GM12801 (cell line): ENCODE results near the gene WFDC2.

Experiments
- CTCF ChIP-seq: IDR thresholded peaks from one replicate; pipeline ENCODE4 v1.5.1; 2011; ENCODE audit warnings: control low read depth; ENCODE audit not compliant: insufficient read length; ENCODE audit errors: extremely low read depth

Gene WFDC2

GRCh38 chr20:45467861-45468260, 1.7 kb upstream of the WFDC2 start:
- TF ChIP-seq CTCF, result no peak

DNA sequence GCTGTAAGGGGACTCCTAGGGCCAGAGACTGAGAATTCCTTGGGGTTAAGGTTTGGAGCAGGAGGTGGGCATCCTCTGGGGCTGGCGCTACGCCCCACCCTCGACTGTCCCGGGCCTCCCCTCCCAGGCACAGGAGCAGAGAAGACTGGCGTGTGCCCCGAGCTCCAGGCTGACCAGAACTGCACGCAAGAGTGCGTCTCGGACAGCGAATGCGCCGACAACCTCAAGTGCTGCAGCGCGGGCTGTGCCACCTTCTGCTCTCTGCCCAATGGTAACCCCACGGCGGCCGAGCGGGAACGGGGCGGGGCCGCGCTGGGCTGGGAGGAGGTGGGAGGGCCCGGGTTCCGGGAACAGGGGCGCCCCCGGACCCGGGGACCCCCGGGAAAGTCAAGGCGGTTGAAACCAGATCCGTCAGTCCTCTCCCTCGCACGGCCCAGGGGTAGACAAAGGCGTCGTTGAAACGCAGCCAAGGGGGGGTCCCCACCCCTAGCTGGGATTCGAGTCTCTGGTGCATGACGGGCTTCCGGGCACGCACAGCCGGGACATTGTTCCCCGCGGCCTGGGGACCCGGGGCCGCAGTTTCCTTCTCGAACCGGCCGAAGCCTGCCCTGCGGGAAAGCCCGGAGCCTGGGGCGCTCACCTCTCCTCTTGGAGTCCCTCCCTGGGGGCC, 844 bp downstream of the WFDC2 start:
- no peak for TF ChIP-seq CTCF

DNA sequence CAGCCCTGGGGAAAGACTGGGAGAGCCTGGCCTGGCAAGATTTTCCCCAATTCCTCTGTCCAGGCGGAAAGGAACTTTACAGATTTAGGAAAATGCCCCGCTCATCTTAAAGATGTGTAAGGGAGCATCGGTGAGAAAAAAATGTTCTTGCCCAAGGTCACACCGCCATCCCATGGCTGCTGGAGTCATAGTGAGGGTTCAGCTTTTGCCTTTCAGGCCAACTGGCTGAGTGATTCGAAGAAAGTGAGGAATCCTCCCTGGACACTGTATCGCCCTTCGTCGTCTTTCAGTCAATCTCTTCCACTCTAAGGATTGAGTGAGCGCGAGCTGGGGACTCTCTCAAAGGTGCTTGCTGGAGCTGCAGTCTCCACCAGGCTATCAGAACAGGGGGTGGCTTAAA, 1.4 kb downstream of the WFDC2 start:
- no peak for TF ChIP-seq CTCF

GRCh38 chr20:45479822-45480221, 10.3 kb downstream of the WFDC2 start:
- TF ChIP-seq CTCF, result no peak

GRCh38 chr20:45484676-45485075, 15.1 kb downstream of the WFDC2 start:
- TF ChIP-seq CTCF, result no peak

DNA sequence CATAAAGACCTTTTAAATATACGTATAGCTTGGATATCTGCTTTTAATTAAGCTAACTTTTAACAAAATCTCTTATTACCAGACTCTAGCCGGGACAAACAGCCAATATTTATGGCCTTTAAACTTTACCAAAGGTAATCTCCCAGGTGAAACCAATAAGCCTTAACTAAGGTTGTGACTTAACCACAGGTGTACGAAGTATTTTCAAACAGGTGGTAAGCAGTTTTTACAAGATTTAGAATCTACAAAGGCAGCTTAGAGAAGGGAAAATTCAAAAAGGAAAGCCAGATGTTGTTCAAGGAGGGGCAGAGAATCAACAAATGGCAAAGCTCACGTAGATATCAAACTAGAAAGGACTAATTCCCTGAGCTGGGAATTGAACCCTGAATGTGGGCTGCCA, 15.8 kb downstream of the WFDC2 start:
- TF ChIP-seq CTCF, result no peak

DNA sequence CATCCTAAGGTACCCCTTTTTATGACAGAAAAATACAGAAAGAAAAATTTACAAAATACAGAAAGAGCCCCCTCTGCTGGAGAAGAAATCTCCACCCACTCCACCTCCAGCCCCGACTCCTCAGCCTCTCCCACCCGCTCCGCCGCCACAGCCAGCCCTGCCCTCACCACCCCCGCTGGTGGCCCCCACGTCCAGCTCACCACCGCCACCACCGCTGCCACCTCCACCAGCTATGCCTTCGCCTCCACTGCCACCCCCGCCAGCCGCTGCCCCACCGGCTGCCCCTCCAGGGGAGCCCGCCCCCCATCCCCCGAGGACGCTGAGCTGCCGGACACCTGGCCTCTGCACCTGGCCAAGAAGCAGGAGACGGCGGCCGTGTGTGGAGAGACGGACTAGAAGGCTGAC, 17.7 kb downstream of the WFDC2 start:
- TF ChIP-seq CTCF, result no peak
